ENCODE results near the gene BBX. TPM values are rescaled to one million over a fixed set of nuclear protein-coding genes. Genes with fewer than 3 reads are reported as not detected.
A peak's percentile ranks its signal among the peaks of the same experiment; 100 is the strongest.

Gene BBX
- total and polyA plus RNA-seq, 7 experiments from 2014 or later, result 44.3 to 120 (median 93.4) TPM

GRCh38 chr3:107817076-107817475 lies 294.3 kb downstream of the BBX start:
- no peak overlapping the region for H3K4me3 Mint-ChIP-seq

DNA sequence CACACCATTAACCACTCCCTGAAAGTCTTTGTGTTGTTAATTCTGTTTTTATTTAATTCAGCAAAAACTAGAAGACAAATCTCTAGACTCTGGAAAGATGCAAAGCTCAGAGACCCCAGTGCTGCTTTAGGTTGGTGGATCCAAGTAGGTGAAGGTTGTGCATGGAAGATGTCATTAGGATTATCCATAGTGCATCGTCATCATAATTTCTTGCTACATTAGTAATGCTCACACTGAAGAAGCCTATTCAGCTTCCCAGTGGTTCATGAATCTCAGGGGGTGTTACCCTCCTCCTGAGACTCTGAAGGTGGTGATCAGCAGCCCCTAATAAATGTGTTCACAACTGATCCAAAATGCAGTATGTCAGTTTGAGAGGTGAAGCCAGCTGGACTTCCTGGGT lies 295.3 kb downstream of the BBX start:
- CTCF ChIA-PET, result no interaction called here
- H3K4me1 ChIP-seq (ENCODE audit: control insufficient read depth in 2 of 2, insufficient read depth in 2 of 2, low read length in 2 of 2), result no peaks in the 10 kb centered on the region
- peaks cover 0 to 1% (median 0%) of the 10 kb centered on the region in 11 donors for H3K9me3 Mint-ChIP-seq
- H3K36me3 Mint-ChIP-seq, result no peaks in the 10 kb centered on the region
- H3K27me3 ChIP-seq (ENCODE audit: control insufficient read depth in 2 of 2, insufficient read depth in 2 of 2, low read length in 2 of 2), result no peaks in the 10 kb centered on the region
- H3K27ac ChIP-seq (ENCODE audit: low read depth, low read length), result no peak overlapping the region
- ATAC-seq (no peak), DNase-seq (no peak)
- POLR2A ChIA-PET, result interaction anchor here (0.7 kb wide), 1 partner anchor 27 kb away, joined by 3 read pairs; no protein-coding TSS in a partner anchor
- no peak overlapping the region for H3K4me3 Mint-ChIP-seq
- H3K27ac Mint-ChIP-seq, result no peak overlapping the region
- H3K36me3 ChIP-seq (ENCODE audit: control insufficient read depth in 2 of 3, insufficient read depth in 3 of 3, low read length in 3 of 3), result no peaks in the 10 kb centered on the region
- H3K4me3 ChIP-seq (ENCODE audit: low read length), result no peak overlapping the region
- H3K4me1 Mint-ChIP-seq, result peaks cover 0 to 2% (median 0%) of the 10 kb centered on the region in 7 donors
- H3K9me3 ChIP-seq (ENCODE audit: control insufficient read depth in 2 of 3, low read length in 3 of 3), result no peaks in the 10 kb centered on the region
- H3K27me3 Mint-ChIP-seq, result peaks cover 6 to 22% (median 15%) of the 10 kb centered on the region in 5 donors
- intact Hi-C loops (cut with micrococcal nuclease), result loop anchor here in 1 of 2 donors (10.0 kb wide), 1 partner anchor 587 kb away; no protein-coding TSS in a partner anchor

More at GRCh38 chr3:107817076-107817475, 294.3 kb downstream of the BBX start:
- Histone ChIP-seq H3K27me3 (ENCODE audit: control insufficient read depth in 2 of 2, insufficient read depth in 2 of 2, low read length in 2 of 2) (no peaks in the 10 kb centered on the region), H3K4me1 (ENCODE audit: control insufficient read depth in 2 of 2, insufficient read depth in 2 of 2, low read length in 2 of 2) (no peaks in the 10 kb centered on the region), H3K27ac (ENCODE audit: low read depth, low read length) (no peak overlapping the region), H3K9me3 (ENCODE audit: control insufficient read depth in 2 of 3, low read length in 3 of 3) (no peaks in the 10 kb centered on the region), H3K4me3 (ENCODE audit: low read length) (no peak overlapping the region), H3K36me3 (ENCODE audit: control insufficient read depth in 2 of 3, insufficient read depth in 3 of 3, low read length in 3 of 3) (no peaks in the 10 kb centered on the region)
- ChIA-PET CTCF (no interaction called here), POLR2A (interaction anchor here (0.6 kb wide), 1 partner anchor 686 kb away, joined by 3 read pairs; no protein-coding TSS in a partner anchor)
- no peaks in the 10 kb centered on the region for H3K36me3 Mint-ChIP-seq
- H3K27me3 Mint-ChIP-seq, result peaks cover 6 to 18% (median 10%) of the 10 kb centered on the region in 5 donors
- no peak for DNase-seq
- H3K9me3 Mint-ChIP-seq, result peaks cover 0 to 1% (median 0%) of the 10 kb centered on the region in 11 donors
- intact Hi-C loops (cut with micrococcal nuclease), result loop anchor here in 1 of 2 donors (10.0 kb wide), 1 partner anchor 588 kb away; no protein-coding TSS in a partner anchor
- ATAC-seq, result no peak
- H3K27ac Mint-ChIP-seq, result peak overlapping the region in 1 of 9 donors; percentile 34
- H3K4me1 Mint-ChIP-seq, result peaks cover 0 to 9% (median 4%) of the 10 kb centered on the region in 7 donors

- Mint-ChIP-seq H3K36me3 (no peaks in the 10 kb centered on the region), H3K4me3 (no peak overlapping the region), H3K27me3 (peaks cover 11 to 22% (median 17%) of the 10 kb centered on the region in 5 donors), H3K4me1 (no peaks in the 10 kb centered on the region), H3K27ac (no peak overlapping the region), H3K9me3 (peaks cover 0 to 1% (median 0%) of the 10 kb centered on the region in 11 donors)
- Histone ChIP-seq H3K36me3 (ENCODE audit: control insufficient read depth in 2 of 3, insufficient read depth in 3 of 3, low read length in 3 of 3) (no peaks in the 10 kb centered on the region), H3K4me1 (ENCODE audit: control insufficient read depth in 2 of 2, insufficient read depth in 2 of 2, low read length in 2 of 2) (no peaks in the 10 kb centered on the region), H3K27ac (ENCODE audit: low read depth, low read length) (no peak overlapping the region), H3K9me3 (ENCODE audit: control insufficient read depth in 2 of 3, low read length in 3 of 3) (no peaks in the 10 kb centered on the region), H3K4me3 (ENCODE audit: low read length) (no peak overlapping the region), H3K27me3 (ENCODE audit: control insufficient read depth in 2 of 2, insufficient read depth in 2 of 2, low read length in 2 of 2) (no peaks in the 10 kb centered on the region)
- DNase-seq, result no peak
- intact Hi-C loops (cut with micrococcal nuclease), result loop anchor here in 1 of 2 donors (10.0 kb wide), 1 partner anchor 585 kb away; no protein-coding TSS in a partner anchor
- ChIA-PET CTCF (interaction anchor here (0.7 kb wide), 1 partner anchor 224 kb away, joined by 3 read pairs; no protein-coding TSS in a partner anchor), POLR2A (no interaction called here)
- no peak for ATAC-seq
Observed at GRCh38 chr3:107819656-107820055, 296.9 kb downstream of the BBX start.

DNA sequence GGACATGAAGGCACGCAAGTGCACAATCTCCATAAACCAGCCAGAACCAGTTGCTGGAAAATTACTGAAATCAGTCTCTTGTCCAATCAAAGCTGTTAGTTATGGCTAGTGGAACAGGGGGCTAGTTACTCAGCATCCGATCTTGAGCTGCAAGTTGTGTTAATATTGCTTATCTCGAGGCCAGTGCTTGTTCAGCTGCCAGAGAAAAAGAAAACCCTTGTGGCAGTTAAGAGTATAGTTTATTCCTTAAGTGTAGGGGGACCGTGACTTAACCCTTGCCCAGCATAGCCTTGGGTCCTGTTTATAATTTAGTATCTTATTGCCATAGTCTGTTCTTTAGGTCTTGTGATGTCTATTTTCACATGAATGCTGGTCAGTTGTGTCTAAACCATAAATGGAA lies 299.5 kb downstream of the BBX start:
- ChIA-PET CTCF (no interaction called here), POLR2A (no interaction called here)
- H3K4me3 Mint-ChIP-seq, result no peak overlapping the region
- H3K4me1 ChIP-seq (ENCODE audit: control insufficient read depth in 2 of 2, insufficient read depth in 2 of 2, low read length in 2 of 2), result no peaks in the 10 kb centered on the region
- H3K9me3 ChIP-seq (ENCODE audit: control insufficient read depth in 2 of 3, low read length in 3 of 3), result no peaks in the 10 kb centered on the region
- H3K27ac ChIP-seq (ENCODE audit: low read depth, low read length), result no peak overlapping the region
- H3K36me3 ChIP-seq (ENCODE audit: control insufficient read depth in 2 of 3, insufficient read depth in 3 of 3, low read length in 3 of 3), result no peaks in the 10 kb centered on the region
- no peaks in the 10 kb centered on the region for H3K27me3 ChIP-seq (ENCODE audit: control insufficient read depth in 2 of 2, insufficient read depth in 2 of 2, low read length in 2 of 2)
- H3K4me1 Mint-ChIP-seq, result no peaks in the 10 kb centered on the region
- H3K9me3 Mint-ChIP-seq, result peaks cover 0 to 1% (median 0%) of the 10 kb centered on the region in 11 donors
- H3K27me3 Mint-ChIP-seq, result peaks cover 11 to 26% (median 17%) of the 10 kb centered on the region in 5 donors
- intact Hi-C loops (cut with micrococcal nuclease), result no loop called here
- H3K4me3 ChIP-seq (ENCODE audit: low read length), result no peak overlapping the region
- H3K27ac Mint-ChIP-seq, result no peak overlapping the region
- ATAC-seq, result no peak
- H3K36me3 Mint-ChIP-seq, result no peaks in the 10 kb centered on the region
- no peak for DNase-seq

DNA sequence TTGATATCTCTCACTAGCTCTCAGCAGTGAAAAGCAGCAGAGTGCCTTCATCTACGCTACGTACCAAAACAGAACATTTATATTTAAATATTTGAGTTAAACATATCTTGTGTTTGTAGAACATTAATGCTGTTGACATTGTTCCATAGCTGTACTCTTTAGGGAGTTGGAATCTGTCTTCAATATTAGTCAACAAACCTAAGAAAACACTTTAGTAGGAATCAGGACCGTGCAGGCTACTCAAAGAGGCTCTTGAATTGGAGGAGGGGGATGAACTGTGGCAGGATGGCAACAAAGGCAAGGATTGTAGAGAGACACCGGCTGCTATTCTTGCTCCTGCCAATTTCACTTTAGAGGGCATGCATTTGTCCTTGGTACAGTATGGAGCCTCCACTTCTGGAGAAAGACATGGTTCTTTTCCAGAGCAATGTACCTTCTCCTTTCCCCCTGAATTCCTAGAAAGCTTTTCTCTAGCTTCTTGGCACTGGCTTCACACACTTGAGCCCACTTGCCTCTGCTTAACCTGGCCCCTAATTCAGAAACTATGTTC lies 302.1 kb downstream of the BBX start:
- Mint-ChIP-seq H3K9me3 (peaks cover 0 to 1% (median 0%) of the 10 kb centered on the region in 11 donors), H3K27ac (no peak overlapping the region), H3K36me3 (no peaks in the 10 kb centered on the region), H3K4me1 (no peaks in the 10 kb centered on the region), H3K27me3 (peaks cover 7 to 23% (median 12%) of the 10 kb centered on the region in 5 donors), H3K4me3 (no peak overlapping the region)
- CTCF ChIA-PET, result no interaction called here
- intact Hi-C loops (cut with micrococcal nuclease), result no loop called here
- Histone ChIP-seq H3K27me3 (ENCODE audit: control insufficient read depth in 2 of 2, insufficient read depth in 2 of 2, low read length in 2 of 2) (no peaks in the 10 kb centered on the region), H3K4me1 (ENCODE audit: control insufficient read depth in 2 of 2, insufficient read depth in 2 of 2, low read length in 2 of 2) (no peaks in the 10 kb centered on the region), H3K36me3 (ENCODE audit: control insufficient read depth in 2 of 3, insufficient read depth in 3 of 3, low read length in 3 of 3) (no peaks in the 10 kb centered on the region), H3K4me3 (ENCODE audit: low read length) (no peak overlapping the region), H3K9me3 (ENCODE audit: control insufficient read depth in 2 of 3, low read length in 3 of 3) (no peaks in the 10 kb centered on the region), H3K27ac (ENCODE audit: low read depth, low read length) (no peak overlapping the region)
- DNase-seq (no peak), ATAC-seq (no peak)
- POLR2A ChIA-PET, result no interaction called here

- Histone ChIP-seq H3K36me3 (ENCODE audit: control insufficient read depth in 2 of 3, insufficient read depth in 3 of 3, low read length in 3 of 3) (no peaks in the 10 kb centered on the region), H3K9me3 (ENCODE audit: control insufficient read depth in 2 of 3, low read length in 3 of 3) (no peaks in the 10 kb centered on the region), H3K4me1 (ENCODE audit: control insufficient read depth in 2 of 2, insufficient read depth in 2 of 2, low read length in 2 of 2) (no peaks in the 10 kb centered on the region), H3K27me3 (ENCODE audit: control insufficient read depth in 2 of 2, insufficient read depth in 2 of 2, low read length in 2 of 2) (no peaks in the 10 kb centered on the region), H3K4me3 (ENCODE audit: low read length) (no peak overlapping the region), H3K27ac (ENCODE audit: low read depth, low read length) (no peak overlapping the region)
- Mint-ChIP-seq H3K4me3 (no peak overlapping the region), H3K9me3 (peaks cover 0 to 1% (median 0%) of the 10 kb centered on the region in 11 donors), H3K36me3 (no peaks in the 10 kb centered on the region), H3K27ac (no peak overlapping the region), H3K4me1 (no peaks in the 10 kb centered on the region), H3K27me3 (peaks cover 7 to 22% (median 12%) of the 10 kb centered on the region in 5 donors)
- ChIA-PET CTCF (no interaction called here), POLR2A (no interaction called here)
- no peak for DNase-seq
- ATAC-seq, result no peak
- intact Hi-C loops (cut with micrococcal nuclease), result no loop called here
Observed at GRCh38 chr3:107825556-107825955, 302.8 kb downstream of the BBX start.

GRCh38 chr3:107826727-107827126 lies 304.0 kb downstream of the BBX start:
- no peaks in the 10 kb centered on the region for H3K9me3 ChIP-seq (ENCODE audit: control insufficient read depth in 2 of 3, low read length in 3 of 3)
- no peaks in the 10 kb centered on the region for H3K9me3 Mint-ChIP-seq
- no peaks in the 10 kb centered on the region for H3K4me1 Mint-ChIP-seq
- intact Hi-C loops (cut with micrococcal nuclease), result no loop called here
- no peak overlapping the region for H3K27ac ChIP-seq (ENCODE audit: low read depth, low read length)
- peaks cover 7 to 16% (median 10%) of the 10 kb centered on the region in 5 donors for H3K27me3 Mint-ChIP-seq
- H3K27me3 ChIP-seq (ENCODE audit: control insufficient read depth in 2 of 2, insufficient read depth in 2 of 2, low read length in 2 of 2), result no peaks in the 10 kb centered on the region
- H3K36me3 Mint-ChIP-seq, result no peaks in the 10 kb centered on the region
- ATAC-seq, result no peak
- POLR2A ChIA-PET, result no interaction called here
- H3K4me3 ChIP-seq (ENCODE audit: low read length), result no peak overlapping the region
- H3K27ac Mint-ChIP-seq, result peak overlapping the region in 1 of 9 donors; percentile 38
- CTCF ChIA-PET, result no interaction called here
- no peaks in the 10 kb centered on the region for H3K36me3 ChIP-seq (ENCODE audit: control insufficient read depth in 2 of 3, insufficient read depth in 3 of 3, low read length in 3 of 3)
- H3K4me3 Mint-ChIP-seq, result no peak overlapping the region
- no peaks in the 10 kb centered on the region for H3K4me1 ChIP-seq (ENCODE audit: control insufficient read depth in 2 of 2, insufficient read depth in 2 of 2, low read length in 2 of 2)
- DNase-seq, result no peak

Data from naive thymus-derived CD4-positive, alpha-beta T cell (primary cell).